MCF 10A (cell line): ENCODE data around the gene C20orf144. TPM values are rescaled to one million over a fixed set of nuclear protein-coding genes. Genes with fewer than 3 reads are reported as not detected.

Experiments
- BruUV-seq: library from RNA; stranded (reverse); fragments of 400-500 nt; replicated peaks from 2 replicates; lab custom pipeline; 2021; lab: Mats Ljungman, UMichigan
- CTCF ChIA-PET: fragments of 300-600 bp; sonication (Branson Sonifier 250); formaldehyde crosslinking; extraction: SDS; loops from one replicate; lab custom pipeline; 2021; ENCODE audit warnings: antibody characterized with exemption, inconsistent platforms; lab: Yijun Ruan, JAX
- POLR2A ChIA-PET: fragments of 300-600, 350-650 bp; sonication (Branson Sonifier 250); formaldehyde crosslinking; extraction: SDS; loops from one replicate; lab custom pipeline; 2020; ENCODE audit warnings: antibody characterized with exemption, inconsistent platforms; lab: Yijun Ruan, JAX
- DNase-seq: peaks from one replicate; pipeline ENCODE4 v3.0.0-alpha.2; 2018; ENCODE audit not compliant: unreplicated experiment
- H3K27ac Mint-ChIP-seq: one replicate; pipeline ENCODE4 v1.8.0; 2022; ENCODE audit warnings: mild to moderate bottlenecking, low read depth, mixed read lengths; ENCODE audit not compliant: unreplicated experiment
- H3K27me3 Mint-ChIP-seq: one replicate; pipeline ENCODE4 v1.8.0; 2022; ENCODE audit warnings: mixed read lengths; ENCODE audit not compliant: insufficient read depth, unreplicated experiment
- H3K36me3 Mint-ChIP-seq: one replicate; pipeline ENCODE4 v1.8.0; 2022; ENCODE audit warnings: mild to moderate bottlenecking, moderate library complexity, mixed read lengths; ENCODE audit not compliant: insufficient read depth, unreplicated experiment
- H3K4me1 Mint-ChIP-seq: one replicate; pipeline ENCODE4 v1.8.0; 2022; ENCODE audit warnings: mixed read lengths; ENCODE audit not compliant: insufficient read depth, unreplicated experiment
- H3K4me3 Mint-ChIP-seq: one replicate; pipeline ENCODE4 v1.8.0; 2022; ENCODE audit warnings: mild to moderate bottlenecking, moderate library complexity, mixed read lengths; ENCODE audit not compliant: unreplicated experiment
- H3K9me3 Mint-ChIP-seq: one replicate; pipeline ENCODE4 v1.8.0; 2022; ENCODE audit warnings: mixed read lengths; ENCODE audit not compliant: unreplicated experiment
- CTCF ChIP-seq: fragments of 200-600 bp; IDR thresholded peaks from one replicate; pipeline ENCODE4 v1.8.0; 2022; ENCODE audit warnings: antibody characterized with exemption, mild to moderate bottlenecking; ENCODE audit not compliant: unreplicated experiment
- intact Hi-C: fragments of 100-400 bp; cut with micrococcal nuclease; formaldehyde crosslinking; loops from 2 replicates; pipeline ENCODE4 v1.14.1; 2022
- total RNA-seq: library from RNA; stranded (reverse); gene quantifications from 2 replicates; pipeline ENCODE4 v1.2.3, GENCODE V29; 2022

C20orf144 gene
- total RNA-seq, 1 experiment from 2014 or later, result 0.21 TPM

- H3K4me3 Mint-ChIP-seq, result peak within 1 kb of the TSS; percentile 98
- BruUV-seq, result TSS peak; percentile 12
- POLR2A ChIA-PET, result interaction anchor here (0.6 to 4.4 kb wide), 37 partner anchors 9 to 463 kb away, joined by 3 to 38 read pairs (median 4); partner anchors contain the start of genes CBFA2T2, CDK5RAP1, CHMP4B and EIF2S2
- no peak for TF ChIP-seq CTCF
- peak; percentile 99 for DNase-seq
- peak within 1 kb of the TSS; percentile 74 for H3K27ac Mint-ChIP-seq
- H3K27me3 Mint-ChIP-seq, result no peaks in the 10 kb centered on the region
- CTCF ChIA-PET, result interaction anchor here (0.6 to 7.0 kb wide), 33 partner anchors 10 to 1477 kb away, joined by 3 to 53 read pairs (median 4); partner anchors contain the start of gene CDK5RAP1
- peaks cover 12% of the 10 kb centered on the region for H3K36me3 Mint-ChIP-seq
- H3K4me1 Mint-ChIP-seq, result peaks cover 14% of the 10 kb centered on the region
- H3K9me3 Mint-ChIP-seq, result no peaks in the 10 kb centered on the region
- intact Hi-C loops, result loop anchor here (1.0 to 5.0 kb wide), 4 partner anchors 64 to 463 kb away; partner anchors contain the start of genes CDK5RAP1 and ZNF341
Measured at GRCh38 chr20:33666293-33667244, 4.4 kb downstream of the C20orf144 start, which contains the start of gene ACTL10. ACTL10 (plus strand) TSS chr20:33666943; CDS start chr20:33667498, 555 bp downstream.

GRCh38 chr20:33667245-33667675 lies 5.1 kb downstream of the C20orf144 start:
- H3K4me3 Mint-ChIP-seq, result peak overlapping the region; percentile 98
- H3K27me3 Mint-ChIP-seq, result no peaks in the 10 kb centered on the region
- H3K27ac Mint-ChIP-seq, result peak overlapping the region; percentile 27
- H3K9me3 Mint-ChIP-seq, result no peaks in the 10 kb centered on the region
- intact Hi-C loops, result loop anchor here (1.0 to 5.0 kb wide), 4 partner anchors 64 to 462 kb away; partner anchors contain the start of genes CDK5RAP1 and ZNF341
- peak; percentile 38 for DNase-seq
- TF ChIP-seq CTCF, result no peak
- H3K36me3 Mint-ChIP-seq, result peaks cover 12% of the 10 kb centered on the region
- peaks cover 14% of the 10 kb centered on the region for H3K4me1 Mint-ChIP-seq
- CTCF ChIA-PET, result interaction anchor here (0.6 to 7.0 kb wide), 45 partner anchors 10 to 765 kb away, joined by 3 to 53 read pairs (median 4); partner anchors contain the start of genes CDK5RAP1 and SNTA1
- POLR2A ChIA-PET, result interaction anchor here (0.6 to 4.4 kb wide), 31 partner anchors 8 to 939 kb away, joined by 3 to 38 read pairs (median 4); partner anchors contain the start of genes CBFA2T2, CDK5RAP1, CHMP4B and EIF2S2
- no TSS peak for BruUV-seq

GRCh38 chr20:33667676-33668465 lies 5.7 kb downstream of the C20orf144 start:
- intact Hi-C loops, result loop anchor here (1.0 to 5.0 kb wide), 5 partner anchors 63 to 461 kb away; partner anchors contain the start of genes CDK5RAP1 and ZNF341
- TF ChIP-seq CTCF, result peak; percentile 87
- Mint-ChIP-seq H3K27ac (peak overlapping the region; percentile 27), H3K4me1 (peaks cover 17% of the 10 kb centered on the region), H3K4me3 (peak overlapping the region; percentile 98), H3K27me3 (no peaks in the 10 kb centered on the region), H3K9me3 (no peaks in the 10 kb centered on the region), H3K36me3 (peaks cover 12% of the 10 kb centered on the region)
- CTCF ChIA-PET, result interaction anchor here (0.5 to 7.0 kb wide), 63 partner anchors 9 to 766 kb away, joined by 3 to 53 read pairs (median 4); partner anchors contain the start of genes CBFA2T2 and SNTA1
- TSS peak; percentile 17 for BruUV-seq
- POLR2A ChIA-PET, result interaction anchor here (0.6 to 4.4 kb wide), 31 partner anchors 7 to 1929 kb away, joined by 3 to 38 read pairs (median 4); partner anchors contain the start of genes CBFA2T2, CDK5RAP1, CHMP4B and EIF2S2
- DNase-seq, result peak; percentile 84
